GM21447 (cell line): ENCODE results near the gene CUX1.
"Not testable (repeated sequence)": the region's sequence is repeated elsewhere in the genome, so short reads cannot be mapped to it uniquely, and the experiment has no call there.

ENCODE experiments used
- ATAC-seq: cut with Tn5 transposase; IDR thresholded peaks from one replicate; pipeline ENCODE4 v1.9.1; 2021; ENCODE audit not compliant: unreplicated experiment

Gene CUX1

DNA sequence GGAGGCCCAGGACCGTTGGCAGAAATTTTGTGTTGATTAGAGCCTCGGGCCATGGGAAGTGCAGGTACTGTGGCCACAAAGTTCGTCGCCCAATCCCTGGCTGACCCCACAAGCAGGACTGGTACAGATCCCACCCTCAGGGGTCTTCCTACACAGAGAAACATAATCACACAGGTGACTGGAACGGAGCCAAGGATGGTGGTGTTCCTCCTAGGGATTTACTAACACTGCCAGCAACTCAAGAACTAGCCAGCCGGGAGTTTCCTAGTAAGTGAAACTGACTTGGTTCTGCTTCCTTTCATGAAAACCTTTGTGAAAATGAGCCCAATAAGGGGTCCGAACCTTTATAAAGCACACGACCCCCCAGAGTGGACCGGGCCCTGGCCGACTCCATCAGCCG lies 5.7 kb downstream of the CUX1 start:
- ATAC-seq: no peak

DNA sequence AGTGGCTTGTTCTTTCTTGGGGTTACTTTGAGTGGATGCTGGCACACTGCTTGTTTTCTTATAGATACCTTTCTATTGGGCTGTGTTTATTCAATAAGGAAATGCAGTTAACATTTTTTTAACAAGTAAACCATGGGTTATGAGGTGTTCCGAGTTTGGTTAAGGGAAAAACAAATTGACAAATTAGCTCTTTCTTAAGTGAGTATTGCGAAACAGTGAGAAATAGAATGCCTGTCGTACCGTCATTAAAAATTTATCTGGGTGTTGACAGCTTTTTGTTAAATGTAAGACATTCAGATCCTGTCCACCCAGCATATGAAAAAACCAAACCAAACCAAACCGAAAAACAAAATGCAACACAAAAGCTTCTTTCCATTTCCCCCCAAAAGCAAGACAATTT lies 6.2 kb downstream of the CUX1 start:
- ATAC-seq: no peak

DNA sequence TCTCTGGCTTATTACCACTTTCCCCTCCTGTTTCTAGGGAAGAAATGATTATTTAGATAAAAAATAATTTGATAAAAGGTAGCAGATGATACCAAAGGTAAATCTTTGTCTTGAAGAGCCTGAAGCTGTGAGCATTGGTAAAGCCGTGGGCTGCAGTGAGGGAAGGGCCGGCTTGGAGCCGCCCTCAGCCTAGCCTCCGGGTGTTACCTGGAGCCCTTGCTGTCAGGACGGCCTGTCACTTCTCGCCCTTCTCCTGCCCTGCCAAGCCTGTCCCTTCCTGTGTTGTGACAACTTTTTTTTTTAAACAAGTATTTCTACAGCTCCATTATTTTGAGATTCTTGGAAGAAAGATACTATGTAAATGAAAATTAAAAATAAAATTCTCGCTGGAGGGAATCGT lies 7.0 kb downstream of the CUX1 start:
- ATAC-seq: no peak

DNA sequence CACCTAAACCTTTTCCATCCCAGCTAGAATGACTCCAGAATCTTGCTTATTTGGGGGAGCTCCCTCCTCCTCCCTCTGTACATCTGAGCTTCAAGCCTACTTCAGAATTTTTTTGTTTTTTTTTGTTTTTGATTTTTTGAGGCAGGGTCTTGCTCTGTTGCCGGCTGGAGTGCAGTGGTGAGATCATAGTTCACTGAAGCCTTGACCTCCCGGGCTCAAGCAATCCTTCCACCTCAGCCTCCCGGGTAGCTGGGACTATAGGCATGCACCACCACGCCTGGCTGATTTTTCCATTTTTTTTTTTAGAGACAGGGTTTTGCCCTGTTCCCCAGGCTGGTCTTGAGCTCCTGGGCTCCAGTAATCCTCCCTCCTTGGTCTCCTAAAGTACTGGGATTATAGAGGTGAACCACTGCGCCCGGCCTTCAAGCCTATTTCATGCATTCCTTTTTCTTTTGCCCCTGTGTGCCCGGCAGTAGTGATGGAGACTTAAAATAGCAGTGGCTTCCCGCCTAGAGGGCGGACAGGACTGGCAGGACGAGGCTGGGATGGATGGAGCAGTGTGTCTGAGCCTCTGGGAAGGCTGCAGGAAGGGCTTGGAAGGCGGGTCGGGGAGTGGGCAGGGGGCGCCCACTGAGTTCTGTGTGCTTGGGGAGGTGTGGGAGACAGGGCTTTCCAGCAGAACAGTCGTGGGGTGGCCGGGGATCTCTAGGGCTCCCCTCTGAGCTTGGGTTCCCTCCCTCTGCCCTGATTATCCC lies 8.8 kb downstream of the CUX1 start:
- ATAC-seq: no peak

DNA sequence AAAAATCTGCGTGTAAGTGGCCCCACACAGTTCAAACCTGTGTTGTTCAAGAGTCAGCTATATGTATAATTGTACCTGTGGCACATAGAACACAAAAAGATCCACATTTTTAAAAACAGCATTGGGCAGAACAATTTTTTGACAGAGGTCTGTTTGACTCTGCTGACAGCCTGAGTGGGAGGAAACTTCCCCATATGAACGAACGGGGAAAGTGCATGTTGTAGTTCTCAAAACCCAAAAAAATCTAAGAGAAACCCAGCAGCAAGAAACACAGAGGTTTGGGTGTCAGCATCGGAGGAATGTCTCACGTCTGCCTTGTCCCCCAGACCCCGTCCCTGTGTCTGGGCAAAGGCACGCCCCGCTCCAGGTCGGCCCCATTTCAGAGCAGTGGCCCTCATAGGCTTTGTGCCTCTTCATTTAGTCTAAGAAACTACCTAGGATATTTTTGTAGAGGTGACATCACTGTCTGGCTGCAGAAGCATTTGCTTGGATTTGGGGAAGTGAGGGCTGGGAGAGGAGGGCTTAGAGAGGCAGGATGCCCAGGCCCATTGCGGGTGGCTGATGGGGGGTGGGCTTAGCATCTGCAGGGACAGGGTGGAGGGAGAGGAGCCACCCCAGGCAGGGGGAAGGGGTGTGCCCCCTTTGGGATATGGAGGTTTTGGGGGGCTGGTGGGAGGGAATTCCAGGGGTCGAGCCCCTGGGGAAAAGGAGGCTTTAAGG lies 11.0 kb downstream of the CUX1 start:
- ATAC-seq: no peak

DNA sequence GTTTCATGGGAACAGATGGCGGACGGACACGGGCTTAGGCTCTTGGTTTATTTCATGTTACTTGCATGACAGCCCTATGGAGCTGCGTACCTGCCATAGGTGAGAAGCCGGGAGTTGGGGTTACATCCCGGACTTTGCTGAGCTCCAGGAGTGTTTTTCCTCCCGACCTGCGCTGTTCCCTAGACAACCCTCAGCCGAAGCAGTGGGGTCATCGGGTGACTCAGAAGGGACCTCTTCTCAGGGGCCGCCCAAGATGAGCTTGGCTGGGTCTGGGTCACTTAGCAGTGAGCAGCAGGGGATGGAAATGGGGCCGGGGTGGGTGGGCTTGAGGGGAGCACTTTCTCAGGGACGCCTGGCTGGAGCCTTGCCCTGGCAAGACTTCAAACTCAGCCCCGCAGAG lies 11.9 kb downstream of the CUX1 start:
- no peak for ATAC-seq

DNA sequence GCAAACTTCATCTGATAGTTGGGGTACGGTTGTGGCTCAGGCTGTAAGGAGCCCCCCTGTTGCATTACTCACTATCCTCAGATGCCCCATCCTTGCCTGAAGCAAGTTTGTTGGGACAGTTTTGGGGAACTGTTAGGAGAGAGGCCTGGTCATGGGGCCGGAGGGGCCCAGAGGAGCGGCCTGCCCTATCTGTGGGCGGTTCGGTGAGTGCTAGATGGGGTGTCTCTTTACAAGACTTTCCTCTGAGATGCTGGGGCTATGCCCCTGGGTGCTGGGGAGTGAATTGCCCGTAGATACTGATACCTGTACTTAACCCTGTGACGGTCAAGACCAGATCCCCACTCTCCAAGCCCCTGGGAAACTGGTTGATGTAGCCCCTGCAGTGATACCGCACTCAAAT lies 12.4 kb downstream of the CUX1 start:
- no peak for ATAC-seq

DNA sequence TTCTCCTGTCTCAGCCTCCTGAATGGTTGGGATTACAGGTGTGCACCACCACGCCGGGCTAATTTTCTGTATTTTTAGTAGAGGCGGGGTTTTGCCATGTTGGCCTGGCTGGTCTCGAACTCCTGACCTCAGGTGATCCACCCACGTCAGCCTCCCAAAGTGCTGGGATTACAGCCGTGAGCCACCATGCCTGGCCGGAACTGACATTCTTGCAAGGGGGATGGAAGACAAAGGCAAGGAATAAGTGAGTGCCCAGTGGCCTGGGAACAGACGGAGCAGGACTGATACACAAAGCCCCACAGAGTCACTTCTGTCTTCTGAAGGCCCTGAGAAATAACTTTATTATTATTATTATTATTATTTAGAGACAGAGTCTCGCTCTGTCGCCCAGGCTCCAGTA lies 14.0 kb downstream of the CUX1 start:
- ATAC-seq: not testable (repeated sequence)

DNA sequence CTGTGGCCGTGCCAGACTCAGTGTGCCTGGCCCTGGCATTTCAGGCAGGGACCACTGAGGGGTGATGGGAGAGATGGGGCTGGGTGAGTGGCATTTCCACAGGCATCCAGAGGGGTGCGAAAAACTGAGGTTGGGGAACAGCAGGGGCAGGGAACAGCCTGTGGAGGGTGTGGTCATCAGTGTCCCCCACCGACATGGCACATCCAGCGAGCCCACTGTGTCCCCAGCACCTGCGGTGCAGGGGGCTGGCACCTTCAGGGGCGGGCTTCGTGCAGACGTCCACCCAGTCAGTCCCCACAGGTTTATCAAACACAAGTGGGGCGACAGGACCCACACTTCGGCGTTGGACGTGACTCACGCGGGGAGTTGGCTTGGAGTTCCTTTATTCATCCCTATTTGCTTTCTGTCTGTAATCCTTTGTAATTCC lies 14.8 kb downstream of the CUX1 start:
- no peak for ATAC-seq

DNA sequence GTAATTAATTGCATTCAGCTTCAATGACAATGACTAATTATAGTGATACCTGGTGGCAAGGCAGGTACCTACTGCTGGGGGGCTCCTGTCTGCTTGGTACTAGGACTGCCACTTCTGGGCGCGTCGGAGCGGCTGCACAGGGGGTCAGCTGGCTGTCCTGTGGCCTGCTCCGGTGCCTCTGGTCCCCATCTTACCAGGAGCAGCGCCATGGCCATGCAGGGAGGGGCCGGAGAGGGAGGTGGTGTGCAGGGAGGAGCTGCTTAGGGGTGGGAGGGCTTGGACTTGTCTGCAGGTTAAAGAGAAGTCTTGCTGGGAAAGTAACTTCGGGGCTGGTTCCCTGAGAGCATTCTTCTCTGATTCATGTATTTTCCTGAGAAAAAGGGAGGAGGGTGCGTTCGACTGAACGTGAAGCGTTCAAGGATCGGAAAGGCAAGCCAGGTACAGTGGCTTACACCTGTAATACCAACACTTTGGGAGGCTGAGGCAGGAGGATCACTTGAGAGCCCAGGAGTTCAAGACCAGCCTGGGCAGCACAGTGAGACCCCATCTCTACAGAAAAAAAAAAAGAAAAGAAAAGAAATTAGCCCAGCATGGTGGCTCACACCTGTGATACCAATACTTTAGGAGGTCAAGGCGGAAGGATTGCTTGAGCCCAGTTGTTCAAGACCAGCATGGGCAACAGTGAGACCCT lies 15.4 kb downstream of the CUX1 start:
- ATAC-seq: no peak

DNA sequence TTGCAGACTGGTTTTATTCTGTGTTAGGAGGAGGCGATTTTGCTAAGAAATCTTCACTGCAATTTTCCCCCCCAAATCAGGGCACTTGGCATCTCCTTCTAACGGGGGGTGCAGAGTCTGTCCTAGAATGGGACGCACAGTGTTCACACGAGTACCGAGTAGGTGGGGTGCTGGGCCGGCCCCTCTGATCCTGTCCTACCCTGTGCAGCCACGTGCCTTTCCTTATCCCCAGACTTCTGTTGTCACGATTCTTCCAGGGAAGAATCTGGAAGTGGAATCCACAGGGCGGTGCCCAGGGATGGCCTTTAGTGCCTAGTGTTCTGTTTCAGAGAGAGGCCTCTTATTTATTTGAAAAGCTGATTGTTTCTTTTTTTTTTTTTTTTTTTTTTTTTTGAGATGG lies 16.4 kb downstream of the CUX1 start:
- ATAC-seq: no peak

DNA sequence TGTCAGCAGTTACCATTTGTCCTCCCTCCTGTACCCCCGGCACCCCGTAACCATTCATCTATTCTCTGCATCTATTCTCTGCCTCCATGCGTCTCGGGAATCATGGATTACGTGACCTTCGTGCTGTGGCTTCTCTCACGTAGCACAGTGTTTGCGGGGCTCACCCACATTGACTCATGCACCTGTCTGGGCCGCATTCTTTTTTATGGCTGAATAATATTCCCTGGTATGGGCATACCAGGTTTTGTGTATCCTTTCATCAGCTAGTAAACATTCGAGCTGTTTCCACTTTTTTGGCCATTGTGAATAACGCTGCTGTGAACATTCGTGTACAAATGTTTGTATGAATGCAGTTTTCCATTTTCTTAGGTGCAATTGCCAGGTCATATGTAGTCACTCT lies 17.7 kb downstream of the CUX1 start:
- ATAC-seq: no peak

DNA sequence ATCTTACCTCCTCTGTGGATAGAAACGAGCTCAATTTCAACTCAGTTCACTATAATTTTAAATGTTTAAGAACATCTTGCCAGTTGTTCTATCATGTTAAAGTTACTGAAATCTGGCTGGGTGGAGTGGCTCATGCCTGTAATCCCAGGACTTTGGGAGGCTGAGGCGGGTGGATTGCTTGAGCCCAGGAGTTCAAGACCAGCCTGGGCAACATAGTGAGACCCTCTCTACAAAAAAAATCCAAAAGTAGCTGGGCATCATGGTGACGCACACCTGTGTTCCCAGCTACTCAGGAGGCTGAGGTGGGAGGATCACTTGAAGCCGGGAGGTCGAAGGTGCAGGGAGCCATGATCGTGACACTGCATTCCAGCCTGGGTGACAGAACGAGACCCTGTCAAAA lies 20.0 kb downstream of the CUX1 start:
- ATAC-seq: not testable (repeated sequence)

DNA sequence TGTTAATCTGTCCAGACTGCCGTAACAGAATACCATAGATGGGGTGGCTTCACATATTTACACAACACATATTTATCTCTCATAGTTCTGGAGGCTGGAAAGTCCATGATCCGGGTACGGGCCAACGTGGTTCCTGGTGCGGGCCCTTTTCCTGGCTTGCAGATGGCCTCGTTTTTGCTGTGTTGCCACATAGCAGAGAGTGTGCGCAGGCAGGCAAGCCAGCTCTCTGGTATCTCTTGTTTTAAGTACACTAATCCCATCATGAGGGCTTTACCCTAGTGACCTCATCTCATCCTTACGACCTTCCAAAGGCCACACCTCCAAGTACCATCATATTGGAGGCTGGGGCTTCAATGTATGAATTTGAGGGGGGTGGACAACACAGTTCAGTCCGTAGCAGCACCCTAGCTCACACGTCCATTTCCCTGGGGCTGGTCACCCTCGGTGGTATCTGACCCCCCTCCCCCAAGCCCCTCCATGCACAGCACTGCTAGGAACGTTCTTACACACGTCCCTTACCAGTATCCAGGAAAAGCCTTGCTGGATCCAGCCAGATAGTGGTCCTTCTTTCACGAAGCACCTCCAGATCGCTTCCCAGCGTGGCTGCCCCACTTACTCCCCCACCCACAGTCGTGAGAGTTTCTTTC lies 21.5 kb downstream of the CUX1 start:
- ATAC-seq: no peak

DNA sequence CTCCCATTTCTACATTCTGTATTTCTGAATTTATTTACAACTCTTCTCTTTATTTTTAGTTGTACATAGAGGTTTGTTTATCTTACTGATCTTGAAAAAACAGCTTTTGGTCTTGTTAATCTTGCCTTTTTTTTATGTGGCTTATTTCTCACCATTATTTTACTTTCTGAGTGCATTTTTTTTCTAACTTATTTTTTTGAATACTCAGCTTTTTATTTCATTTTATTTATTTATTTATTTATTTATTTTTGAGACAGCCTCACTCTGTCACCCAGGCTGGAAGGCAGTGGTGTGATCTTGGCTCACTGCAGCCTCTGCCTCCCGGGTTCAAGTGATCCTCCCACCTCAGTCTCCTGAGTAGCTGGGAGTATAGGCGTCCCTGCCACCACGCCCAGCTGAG lies 23.9 kb downstream of the CUX1 start:
- ATAC-seq: no peak

DNA sequence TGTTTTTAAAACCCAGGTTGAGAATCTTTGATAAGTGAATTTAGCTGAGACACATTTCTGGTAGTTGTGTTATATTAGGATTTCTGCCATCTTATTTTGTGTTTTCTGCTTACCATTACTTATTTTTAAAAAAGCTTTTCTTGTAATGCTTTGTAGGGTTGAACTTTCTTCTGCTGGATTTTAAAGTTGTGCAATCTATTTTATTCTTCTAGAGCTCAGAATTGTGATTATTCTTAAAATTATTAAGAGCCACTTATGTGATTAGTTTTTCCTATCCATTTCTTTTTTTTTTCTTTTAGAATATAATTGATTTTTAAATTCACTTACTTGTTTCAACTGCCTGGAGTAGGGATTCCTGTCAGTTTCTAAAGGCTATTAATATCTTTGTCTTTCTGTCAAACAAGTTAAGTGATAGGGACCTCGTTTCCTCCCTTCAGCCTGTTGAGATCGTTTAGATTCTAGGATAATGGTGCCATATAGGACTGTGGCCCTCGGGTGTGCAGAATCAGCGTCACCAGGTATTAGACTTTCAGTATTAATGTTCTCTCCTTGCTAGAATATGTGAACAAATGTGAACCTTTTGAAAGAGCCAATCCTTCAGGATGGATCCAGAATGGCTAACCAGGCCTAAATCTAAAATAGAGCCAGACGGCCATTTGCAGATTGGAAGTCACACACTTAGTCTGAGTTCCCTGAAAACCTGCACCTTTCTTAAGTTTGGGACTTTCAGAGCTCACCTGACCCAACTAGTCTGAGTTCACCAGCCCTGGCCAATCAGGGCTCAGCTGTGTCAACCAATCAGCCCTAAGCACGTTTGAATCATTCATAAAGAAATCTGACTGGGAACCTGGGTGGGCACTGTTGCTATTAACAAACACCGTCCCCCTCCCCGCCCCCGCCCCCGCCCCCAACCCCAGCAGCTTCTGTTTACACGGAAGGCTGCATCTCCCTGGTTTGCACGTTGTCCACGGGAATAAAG lies 26.2 kb downstream of the CUX1 start:
- ATAC-seq: no peak

DNA sequence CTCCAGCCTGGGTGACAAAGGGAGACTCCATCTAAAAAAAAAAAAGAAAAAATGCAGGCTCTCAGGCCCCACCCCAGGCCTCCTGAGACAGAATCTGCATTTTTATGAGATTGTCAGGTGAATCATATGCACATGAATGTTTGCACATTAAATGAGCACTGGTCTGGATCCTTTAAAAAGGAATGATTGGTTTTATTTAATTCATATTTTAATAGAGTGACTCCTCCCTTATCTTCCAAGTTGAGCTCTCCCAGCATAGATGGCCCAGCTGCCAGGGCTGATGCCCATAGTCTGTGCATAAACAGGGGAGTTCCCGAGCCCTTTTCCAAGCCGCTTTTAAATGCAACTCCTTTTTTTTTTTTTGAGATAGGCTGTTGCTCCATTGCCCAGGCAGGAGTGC lies 28.5 kb downstream of the CUX1 start:
- no peak for ATAC-seq

DNA sequence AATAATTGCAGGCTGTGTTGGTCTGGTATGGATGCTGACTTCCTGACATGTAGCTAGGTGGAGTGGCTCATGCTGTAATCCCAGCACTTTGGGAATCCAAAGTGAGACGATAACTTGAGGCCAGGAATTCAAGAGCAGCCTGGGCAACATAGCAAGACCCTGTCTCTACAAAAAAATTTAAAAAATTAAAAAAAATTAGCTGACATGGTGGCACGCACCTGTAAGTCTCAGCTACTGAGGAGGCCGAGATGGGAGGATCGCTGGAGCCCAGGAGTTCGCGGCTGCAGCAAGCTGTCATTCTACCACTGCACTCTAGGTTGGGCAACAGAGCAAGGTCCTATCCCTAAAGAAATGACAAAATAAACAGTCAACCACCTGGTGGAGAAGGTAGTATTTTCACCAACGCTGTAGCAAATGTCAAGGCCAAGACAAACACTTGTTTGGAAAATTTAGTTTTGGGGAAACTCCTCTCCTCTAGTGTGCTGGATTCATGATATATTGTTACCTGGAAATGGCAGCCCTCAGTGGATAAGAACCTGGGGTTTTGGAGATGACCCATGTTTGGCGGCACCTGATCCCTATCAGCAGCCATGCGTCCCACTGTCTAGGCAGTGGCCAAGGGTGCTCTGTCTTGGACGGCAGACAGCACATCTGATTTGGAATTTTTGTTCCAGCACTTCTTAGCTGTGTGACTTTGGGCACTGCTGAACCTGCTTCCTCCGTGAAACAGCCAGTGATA lies 29.5 kb downstream of the CUX1 start:
- ATAC-seq: no peak

DNA sequence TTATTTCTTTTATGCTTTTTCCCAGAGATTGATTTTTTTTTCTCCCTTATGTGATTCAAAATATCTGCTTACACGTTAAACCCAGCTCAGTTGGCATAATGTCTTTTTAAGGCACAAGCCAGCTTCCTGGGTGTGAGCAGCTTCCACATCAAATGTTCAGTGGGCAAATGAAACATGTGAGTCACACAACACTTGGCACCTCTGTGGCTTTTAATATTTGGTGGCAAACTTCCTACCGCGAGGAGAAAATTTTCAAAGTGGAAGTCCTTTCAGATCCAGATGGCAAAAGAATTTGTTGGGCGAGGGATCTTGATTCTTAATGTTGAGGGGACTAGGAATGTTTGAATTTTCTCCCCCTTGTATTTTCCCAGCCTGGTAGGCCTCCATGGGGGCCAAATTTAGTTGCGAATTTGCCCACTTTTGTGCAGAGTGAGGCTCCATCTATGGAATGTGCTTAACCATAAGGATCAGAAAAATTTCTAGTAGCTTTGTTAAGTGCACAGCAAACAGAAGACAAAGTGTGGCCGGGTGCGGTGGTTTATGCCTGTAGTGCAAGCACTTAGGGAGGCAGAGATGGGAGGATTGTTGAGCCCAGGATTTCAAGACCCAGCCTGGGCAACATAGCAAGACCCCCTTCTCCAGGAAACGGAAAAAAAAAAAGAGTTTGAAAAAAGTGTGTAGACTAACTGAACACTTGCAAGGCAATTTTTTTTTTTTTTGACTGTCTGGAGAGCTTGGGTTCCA lies 31.0 kb downstream of the CUX1 start:
- ATAC-seq: no peak
